Vein endothelial cell (primary cell): ENCODE measurements around the gene TMEM89. TPM values are rescaled to one million over a fixed set of nuclear protein-coding genes. Genes with fewer than 3 reads are reported as not detected.

Experiments
- total RNA-seq: library from RNA; depleted of rRNA; stranded (reverse); fragments of >200 nt; gene quantifications from 2 replicates; pipeline ENCODE4 v1.2.3, GENCODE V29; 2012

The TMEM89 gene, protein sequence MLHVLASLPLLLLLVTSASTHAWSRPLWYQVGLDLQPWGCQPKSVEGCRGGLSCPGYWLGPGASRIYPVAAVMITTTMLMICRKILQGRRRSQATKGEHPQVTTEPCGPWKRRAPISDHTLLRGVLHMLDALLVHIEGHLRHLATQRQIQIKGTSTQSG
- not detected in 2 replicates for total RNA-seq

GRCh38 chr3:48621461-48621869, at the start of gene TMEM89:
TMEM89 (minus strand) TSS chr3:48621769; CDS start chr3:48621756, 13 bp downstream.

DNA sequence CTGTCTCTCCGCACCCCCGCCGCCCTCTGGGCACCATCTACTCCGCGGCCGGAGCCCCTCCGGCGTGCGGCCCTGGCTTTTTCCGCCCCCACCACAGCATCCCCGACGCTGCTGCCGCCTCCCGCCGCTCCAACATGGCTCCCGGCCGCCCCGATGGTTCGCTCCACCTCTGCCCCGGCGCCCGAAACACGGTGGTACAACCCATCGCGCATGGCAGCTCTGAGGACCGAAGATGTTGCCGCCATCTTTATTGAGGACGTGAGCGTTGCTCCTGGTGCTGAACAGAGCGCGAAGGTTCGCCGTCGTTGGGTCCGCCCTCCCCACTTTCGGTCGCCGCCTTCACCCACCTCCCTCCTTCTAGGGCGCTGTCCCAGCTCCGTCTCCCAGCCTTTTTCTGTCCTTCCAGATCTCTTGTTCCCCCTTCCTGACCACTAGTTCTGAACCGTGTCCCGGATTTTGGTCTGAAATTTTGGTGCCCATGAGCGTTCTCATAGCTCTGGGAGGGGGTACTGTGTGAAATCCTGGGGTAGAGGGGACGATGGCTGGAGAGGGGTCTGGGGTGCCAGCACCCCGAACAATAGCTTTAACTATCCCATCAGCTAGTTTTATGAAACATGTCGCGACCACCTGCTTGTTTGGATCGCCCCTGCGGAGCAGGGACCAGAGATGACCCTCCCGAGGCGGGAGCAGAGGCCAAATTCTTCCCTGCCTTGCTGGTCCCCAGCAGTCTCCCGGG, 41.4 kb upstream of the TMEM89 start, which contains the start of gene CELSR3:
Gene CELSR3 (minus strand): TSS at position 134 of the 736 bp plus-strand sequence. CDS start 252 bp downstream, outside the sequence.

GRCh38 chr3:48635222-48636021, 13.9 kb upstream of the TMEM89 start, which contains the start of gene SLC26A6:
SLC26A6 (minus strand) TSS chr3:48635461; CDS start chr3:48635393, 68 bp downstream.

GRCh38 chr3:48609088-48610005, 12.2 kb downstream of the TMEM89 start, which contains the start of gene UQCRC1:
UQCRC1 (minus strand) TSS chr3:48609646; CDS start chr3:48609620, 26 bp downstream.

GRCh38 chr3:48595075-48595525, 26.5 kb downstream of the TMEM89 start, which contains the start of gene COL7A1:
COL7A1 (minus strand) TSS chr3:48595329; CDS start chr3:48595159, 170 bp downstream.

Other genes starting within 250 kb of the TMEM89 start
- gene FBXW12, start 249.6 kb downstream of the TMEM89 start, total RNA-seq = not detected in 2 replicates
- gene PLXNB1, start 191.7 kb downstream of the TMEM89 start, total RNA-seq = 32.2 and 42.8 TPM in 2 replicates
- 11.8 and 13.3 TPM in 2 replicates for gene CCDC51, start 181.7 kb downstream of the TMEM89 start, total RNA-seq
- gene TMA7, start 181.5 kb downstream of the TMEM89 start, total RNA-seq = 200 and 203 TPM in 2 replicates
- gene ATRIP, start 175.0 kb downstream of the TMEM89 start, total RNA-seq = 8.2 and 11.4 TPM in 2 replicates
- gene SHISA5, start 117.6 kb downstream of the TMEM89 start, total RNA-seq = 129 and 145 TPM in 2 replicates
- gene PFKFB4, start 65.0 kb downstream of the TMEM89 start, total RNA-seq = 2.9 and 4.9 TPM in 2 replicates
- gene UCN2, start 58.0 kb downstream of the TMEM89 start, total RNA-seq = not detected in 2 replicates
- gene COL7A1, start 26.4 kb downstream of the TMEM89 start, total RNA-seq = under 0.01 and 0.19 TPM in 2 replicates
- gene UQCRC1, start 12.1 kb downstream of the TMEM89 start, total RNA-seq = 290 and 321 TPM in 2 replicates
- 16.0 and 20.4 TPM in 2 replicates for gene SLC26A6, start 13.7 kb upstream of the TMEM89 start, total RNA-seq
- gene CELSR3, start 41.1 kb upstream of the TMEM89 start, total RNA-seq = 0.65 and 0.76 TPM in 2 replicates
- 9.6 and 13.4 TPM in 2 replicates for gene NCKIPSD, start 64.1 kb upstream of the TMEM89 start, total RNA-seq
- 58.8 and 67.6 TPM in 2 replicates for gene IP6K2, start 95.5 kb upstream of the TMEM89 start, total RNA-seq
- gene PRKAR2A, start 226.1 kb upstream of the TMEM89 start, total RNA-seq = 58.5 and 71.6 TPM in 2 replicates